GM21367 (cell line): Measurements from ENCODE around the gene DENND2A.
"Not testable (repeated sequence)": the region's sequence is repeated elsewhere in the genome, so short reads cannot be mapped to it uniquely, and the experiment has no call there.

ENCODE experiments used
- ATAC-seq: cut with Tn5 transposase; IDR thresholded peaks from one replicate; pipeline ENCODE4 v1.9.1; 2021; ENCODE audit not compliant: unreplicated experiment

DENND2A gene

GRCh38 chr7:140640727-140641523 lies at the start of gene DENND2A:
TSS of gene DENND2A (minus strand) at chr7:140640813. CDS start at chr7:140602397, 38,416 bp downstream.
- ATAC-seq = no peak

- no peak for ATAC-seq
Measured at GRCh38 chr7:140689199-140690152, 48.9 kb upstream of the DENND2A start.

- ATAC-seq = no peak
Measured at GRCh38 chr7:140688341-140688740, 47.7 kb upstream of the DENND2A start.

GRCh38 chr7:140686921-140687320 lies 46.3 kb upstream of the DENND2A start:
- ATAC-seq = no peak

- ATAC-seq = no peak
Measured at GRCh38 chr7:140685407-140686087, 44.9 kb upstream of the DENND2A start.

GRCh38 chr7:140684066-140684950 lies 43.7 kb upstream of the DENND2A start:
- no peak for ATAC-seq

- ATAC-seq = no peak
Measured at GRCh38 chr7:140683657-140684056, 43.0 kb upstream of the DENND2A start.

- ATAC-seq = no peak
Measured at GRCh38 chr7:140681766-140682165, 41.2 kb upstream of the DENND2A start.

GRCh38 chr7:140680886-140681285 lies 40.3 kb upstream of the DENND2A start:
- no peak for ATAC-seq

- ATAC-seq = no peak
Measured at GRCh38 chr7:140679186-140679585, 38.6 kb upstream of the DENND2A start.

- ATAC-seq = no peak
Measured at GRCh38 chr7:140678816-140679130, 38.2 kb upstream of the DENND2A start.

GRCh38 chr7:140678081-140678815 lies 37.6 kb upstream of the DENND2A start:
- no peak for ATAC-seq

- no peak for ATAC-seq
Measured at GRCh38 chr7:140677496-140677895, 36.9 kb upstream of the DENND2A start.

- ATAC-seq = not testable (repeated sequence)
Measured at GRCh38 chr7:140676956-140677355, 36.3 kb upstream of the DENND2A start.

- peak; percentile 60 for ATAC-seq
Measured at GRCh38 chr7:140676306-140676705, 35.7 kb upstream of the DENND2A start.

GRCh38 chr7:140675726-140676125 lies 35.1 kb upstream of the DENND2A start:
- ATAC-seq = no peak

- ATAC-seq = no peak
Measured at GRCh38 chr7:140674899-140675701, 34.5 kb upstream of the DENND2A start.

- no peak for ATAC-seq
Measured at GRCh38 chr7:140674356-140674800, 33.8 kb upstream of the DENND2A start.

GRCh38 chr7:140673774-140674155 lies 33.2 kb upstream of the DENND2A start:
- no peak for ATAC-seq
